ENCODE measurements around the gene HCFC1. TPM values are rescaled to one million over a fixed set of nuclear protein-coding genes. Genes with fewer than 3 reads are reported as not detected.

Gene HCFC1
- polyA plus RNA-seq, 1 of the 3 experiments (the other 2 are of a cell fraction): 9.5 TPM

GRCh38 chrX:153966283-153966688 is 5.3 kb downstream of the HCFC1 start:
- Histone ChIP-seq H3K36me3 (replicated peaks in 1 of 2; ENCODE audit: control insufficient read depth in 1 of 2, insufficient read depth in 2 of 2, low read length in 1 of 2) (peaks cover 12 to 37% of the 10 kb centered on the region in 2 experiments), H3K9me2 (no peaks in the 10 kb centered on the region), H3K4me2 (no peak overlapping the region), H3K9me3 (no peaks in the 10 kb centered on the region), H3K4me1 (ENCODE audit: control insufficient read depth in 1 of 2, insufficient read depth in 2 of 2, low read depth in 1 of 2, low read length in 1 of 2) (peaks cover 16 to 35% of the 10 kb centered on the region in 2 experiments; a peak in 2 of 4 replicates), H3K27me3 (ENCODE audit: insufficient read depth) (no peaks in the 10 kb centered on the region), H3K27ac (ENCODE audit: low read depth in 2 of 2, low read length in 1 of 2) (no peak overlapping the region), H3K9ac (no peak overlapping the region), H3K79me2 (ENCODE audit: insufficient read depth) (peaks cover 86% of the 10 kb centered on the region), H3F3A (replicated peaks; ENCODE audit: insufficient read depth) (no peaks in the 10 kb centered on the region), H3K4me3 (ENCODE audit: low read depth in 2 of 2, low read length in 1 of 2) (no peak overlapping the region), H2AFZ (ENCODE audit: low read depth) (no peak overlapping the region), H4K20me1 (ENCODE audit: insufficient read depth) (peaks cover 82% of the 10 kb centered on the region)
- ChIA-PET CTCF (interaction anchor here (0.8 to 11.6 kb wide), 3 partner anchors 17 to 47 kb away, joined by 3 to 179 read pairs (median 4); partner anchors contain the start of gene RENBP), POLR2A (interaction anchor here (0.6 to 0.9 kb wide), 2 partner anchors 172 to 392 kb away, joined by 3 read pairs; partner anchors contain the start of genes IDH3G and SSR4)
- 94% methylated on average over 14 of the region's 15 CpGs for WGBS (ENCODE audit: low lambda C conversion rate)
- TF ChIP-seq JUND (IDR thresholded peaks at IDR 0.05): no peak
- TF ChIP-seq, protein P1, sequence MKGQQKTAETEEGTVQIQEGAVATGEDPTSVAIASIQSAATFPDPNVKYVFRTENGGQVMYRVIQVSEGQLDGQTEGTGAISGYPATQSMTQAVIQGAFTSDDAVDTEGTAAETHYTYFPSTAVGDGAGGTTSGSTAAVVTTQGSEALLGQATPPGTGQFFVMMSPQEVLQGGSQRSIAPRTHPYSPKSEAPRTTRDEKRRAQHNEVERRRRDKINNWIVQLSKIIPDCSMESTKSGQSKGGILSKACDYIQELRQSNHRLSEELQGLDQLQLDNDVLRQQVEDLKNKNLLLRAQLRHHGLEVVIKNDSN (IDR thresholded peaks at IDR 0.05; ENCODE audit: borderline replicate concordance, low read depth): no peak
- no peak for TF ChIP-seq RAD21 (IDR thresholded peaks at IDR 0.05; ENCODE audit: low read length)
- TF ChIP-seq CHD2 (IDR thresholded peaks at IDR 0.05; ENCODE audit: low read length, partially characterized antibody): no peak
- no peak for DNase-seq

DNA sequence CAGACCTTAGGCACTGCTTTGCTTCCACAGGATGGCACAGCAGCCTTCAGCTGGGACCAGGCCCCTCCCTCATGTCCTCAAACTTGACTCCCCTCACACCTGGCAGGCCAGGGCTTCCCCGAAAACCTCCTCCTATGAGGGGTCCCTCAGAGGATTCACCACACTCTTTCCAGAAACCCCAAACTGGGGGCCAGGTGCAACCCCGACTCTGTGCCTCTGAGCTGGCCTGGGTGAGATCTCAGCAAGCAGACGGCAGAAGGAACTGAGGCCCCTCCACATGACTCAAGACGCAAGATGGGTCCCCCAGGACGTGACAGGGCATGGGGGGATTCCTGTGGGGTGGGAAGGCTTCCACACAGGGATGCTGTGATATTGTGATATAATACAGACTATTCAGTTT is 6.2 kb downstream of the HCFC1 start:
- H4K20me1 ChIP-seq (ENCODE audit: insufficient read depth): peaks cover 85% of the 10 kb centered on the region
- H3K9me2 ChIP-seq: no peaks in the 10 kb centered on the region
- H3K4me2 ChIP-seq: no peak overlapping the region
- peaks cover 16 to 35% of the 10 kb centered on the region in 2 experiments; a peak in 2 of 4 replicates for H3K4me1 ChIP-seq (ENCODE audit: control insufficient read depth in 1 of 2, insufficient read depth in 2 of 2, low read depth in 1 of 2, low read length in 1 of 2)
- H2AFZ ChIP-seq (ENCODE audit: low read depth): no peak overlapping the region
- no peak overlapping the region for H3K4me3 ChIP-seq (ENCODE audit: low read depth in 2 of 2, low read length in 1 of 2)
- ChIA-PET CTCF (interaction anchor here (11.6 kb wide), 1 partner anchor 16 kb away, joined by 179 read pairs; the partner anchor contains the start of gene RENBP), POLR2A (no interaction called here)
- no peak overlapping the region for H3K27ac ChIP-seq (ENCODE audit: low read depth in 2 of 2, low read length in 1 of 2)
- no peak for DNase-seq
- H3K9me3 ChIP-seq: no peaks in the 10 kb centered on the region
- no peak overlapping the region for H3K9ac ChIP-seq
- H3K27me3 ChIP-seq (ENCODE audit: insufficient read depth): no peaks in the 10 kb centered on the region
- peaks cover 81% of the 10 kb centered on the region for H3K79me2 ChIP-seq (ENCODE audit: insufficient read depth)
- WGBS (ENCODE audit: low lambda C conversion rate): 100% methylated on average over 5 of the region's 5 CpGs
- no peaks in the 10 kb centered on the region for H3F3A ChIP-seq (replicated peaks; ENCODE audit: insufficient read depth)
- H3K36me3 ChIP-seq (replicated peaks in 1 of 2; ENCODE audit: control insufficient read depth in 1 of 2, insufficient read depth in 2 of 2, low read length in 1 of 2): peaks cover 12 to 46% of the 10 kb centered on the region in 2 experiments
- TF ChIP-seq ELF1 (IDR thresholded peaks at IDR 0.05) (no peak), MAX (IDR thresholded peaks at IDR 0.05; ENCODE audit: low read depth) (no peak), RAD21 (IDR thresholded peaks at IDR 0.05; ENCODE audit: low read length) (no peak), MXI1 (IDR thresholded peaks at IDR 0.05; ENCODE audit: low read depth, low read length) (no peak), CTCF (IDR thresholded peaks at IDR 0.05) (no peak), RFX5 (IDR thresholded peaks at IDR 0.05; ENCODE audit: low read length) (no peak), EP300 (IDR thresholded peaks at IDR 0.05; ENCODE audit: borderline replicate concordance in 1 of 2, low read depth in 1 of 2, low read length in 1 of 2) (no peak), FOSL2 (IDR thresholded peaks at IDR 0.05; ENCODE audit: borderline replicate concordance, low read depth) (no peak), RXRA (IDR thresholded peaks at IDR 0.05; ENCODE audit: borderline replicate concordance, low read depth) (no peak), TCF12 (IDR thresholded peaks at IDR 0.05) (no peak), NFIC (IDR thresholded peaks at IDR 0.05; ENCODE audit: borderline replicate concordance) (no peak), IRF3 (IDR thresholded peaks at IDR 0.05; ENCODE audit: low read depth, low read length) (no peak)
- TF ChIP-seq, protein P2, sequence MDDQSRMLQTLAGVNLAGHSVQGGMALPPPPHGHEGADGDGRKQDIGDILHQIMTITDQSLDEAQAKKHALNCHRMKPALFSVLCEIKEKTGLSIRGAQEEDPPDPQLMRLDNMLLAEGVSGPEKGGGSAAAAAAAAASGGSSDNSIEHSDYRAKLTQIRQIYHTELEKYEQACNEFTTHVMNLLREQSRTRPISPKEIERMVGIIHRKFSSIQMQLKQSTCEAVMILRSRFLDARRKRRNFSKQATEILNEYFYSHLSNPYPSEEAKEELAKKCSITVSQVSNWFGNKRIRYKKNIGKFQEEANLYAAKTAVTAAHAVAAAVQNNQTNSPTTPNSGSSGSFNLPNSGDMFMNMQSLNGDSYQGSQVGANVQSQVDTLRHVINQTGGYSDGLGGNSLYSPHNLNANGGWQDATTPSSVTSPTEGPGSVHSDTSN (IDR thresholded peaks at IDR 0.05): no peak
- TF ChIP-seq, protein P3, sequence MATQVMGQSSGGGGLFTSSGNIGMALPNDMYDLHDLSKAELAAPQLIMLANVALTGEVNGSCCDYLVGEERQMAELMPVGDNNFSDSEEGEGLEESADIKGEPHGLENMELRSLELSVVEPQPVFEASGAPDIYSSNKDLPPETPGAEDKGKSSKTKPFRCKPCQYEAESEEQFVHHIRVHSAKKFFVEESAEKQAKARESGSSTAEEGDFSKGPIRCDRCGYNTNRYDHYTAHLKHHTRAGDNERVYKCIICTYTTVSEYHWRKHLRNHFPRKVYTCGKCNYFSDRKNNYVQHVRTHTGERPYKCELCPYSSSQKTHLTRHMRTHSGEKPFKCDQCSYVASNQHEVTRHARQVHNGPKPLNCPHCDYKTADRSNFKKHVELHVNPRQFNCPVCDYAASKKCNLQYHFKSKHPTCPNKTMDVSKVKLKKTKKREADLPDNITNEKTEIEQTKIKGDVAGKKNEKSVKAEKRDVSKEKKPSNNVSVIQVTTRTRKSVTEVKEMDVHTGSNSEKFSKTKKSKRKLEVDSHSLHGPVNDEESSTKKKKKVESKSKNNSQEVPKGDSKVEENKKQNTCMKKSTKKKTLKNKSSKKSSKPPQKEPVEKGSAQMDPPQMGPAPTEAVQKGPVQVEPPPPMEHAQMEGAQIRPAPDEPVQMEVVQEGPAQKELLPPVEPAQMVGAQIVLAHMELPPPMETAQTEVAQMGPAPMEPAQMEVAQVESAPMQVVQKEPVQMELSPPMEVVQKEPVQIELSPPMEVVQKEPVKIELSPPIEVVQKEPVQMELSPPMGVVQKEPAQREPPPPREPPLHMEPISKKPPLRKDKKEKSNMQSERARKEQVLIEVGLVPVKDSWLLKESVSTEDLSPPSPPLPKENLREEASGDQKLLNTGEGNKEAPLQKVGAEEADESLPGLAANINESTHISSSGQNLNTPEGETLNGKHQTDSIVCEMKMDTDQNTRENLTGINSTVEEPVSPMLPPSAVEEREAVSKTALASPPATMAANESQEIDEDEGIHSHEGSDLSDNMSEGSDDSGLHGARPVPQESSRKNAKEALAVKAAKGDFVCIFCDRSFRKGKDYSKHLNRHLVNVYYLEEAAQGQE (IDR thresholded peaks at IDR 0.05; ENCODE audit: low read depth, low read length): no peak
- TF ChIP-seq, protein P4, sequence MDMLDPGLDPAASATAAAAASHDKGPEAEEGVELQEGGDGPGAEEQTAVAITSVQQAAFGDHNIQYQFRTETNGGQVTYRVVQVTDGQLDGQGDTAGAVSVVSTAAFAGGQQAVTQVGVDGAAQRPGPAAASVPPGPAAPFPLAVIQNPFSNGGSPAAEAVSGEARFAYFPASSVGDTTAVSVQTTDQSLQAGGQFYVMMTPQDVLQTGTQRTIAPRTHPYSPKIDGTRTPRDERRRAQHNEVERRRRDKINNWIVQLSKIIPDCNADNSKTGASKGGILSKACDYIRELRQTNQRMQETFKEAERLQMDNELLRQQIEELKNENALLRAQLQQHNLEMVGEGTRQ (IDR thresholded peaks at IDR 0.05; ENCODE audit: borderline replicate concordance, low read depth, low read length): no peak
